Endothelial cell of umbilical vein (primary cell): ENCODE results near the gene CBLB.

Source experiments
- EZH2 ChIP-seq: IDR thresholded peaks from 2 replicates; pipeline ENCODE4 v1.6.1; 2012; ENCODE audit warnings: borderline replicate concordance, low read depth, mild to moderate bottlenecking, moderate library complexity, low read length, inconsistent platforms; ENCODE audit not compliant: severe bottlenecking
- FOS ChIP-seq: IDR thresholded peaks from 2 replicates; pipeline ENCODE4 v1.6.1; 2011; ENCODE audit warnings: mild to moderate bottlenecking, low read length, moderate library complexity, borderline replicate concordance; ENCODE audit not compliant: insufficient read depth
- GATA2 ChIP-seq: IDR thresholded peaks from 2 replicates; pipeline ENCODE4 v1.7.0; 2011; ENCODE audit warnings: low read depth, mild to moderate bottlenecking, moderate library complexity, mixed read lengths, low read length; ENCODE audit not compliant: insufficient read length, insufficient read depth
- JUN ChIP-seq: IDR thresholded peaks from 2 replicates; pipeline ENCODE4 v1.6.1; 2011; ENCODE audit warnings: borderline replicate concordance, low read depth; ENCODE audit not compliant: insufficient read length, insufficient read depth
- MYC ChIP-seq: IDR thresholded peaks from one replicate; pipeline ENCODE4 v1.6.1; 2011; ENCODE audit warnings: mild to moderate bottlenecking, low read depth, low read length
- POLR2A ChIP-seq: IDR thresholded peaks from 2 replicates; pipeline ENCODE4 v1.6.1; 2012; ENCODE audit warnings: low read depth, mild to moderate bottlenecking, control low read depth, low read length
- POLR2AphosphoS5 ChIP-seq: IDR thresholded peaks from 2 replicates; pipeline ENCODE4 v1.6.1; 2012; ENCODE audit warnings: low read depth, mild to moderate bottlenecking, control low read depth, low read length, moderate library complexity; ENCODE audit not compliant: insufficient read depth
- TF ChIP-seq, protein P1 (sequence below), 2 donors: IDR thresholded peaks; 1 replicate in 1 of 2; 2 replicates in 1 of 2; pipeline ENCODE4 v1.5.1; 2011; ENCODE audit warnings: low read length in 2 of 2, mild to moderate bottlenecking in 2 of 2, moderate library complexity in 2 of 2, control low read depth in 1 of 2, inconsistent platforms in 1 of 2, low read depth in 1 of 2; ENCODE audit not compliant: insufficient read depth in 1 of 2; ENCODE audit errors: extremely low read depth in 1 of 2
- TF ChIP-seq, protein P2 (sequence below): IDR thresholded peaks from 2 replicates; pipeline ENCODE4 v1.6.1; 2011; ENCODE audit not compliant: insufficient read depth, insufficient read length

DNA sequence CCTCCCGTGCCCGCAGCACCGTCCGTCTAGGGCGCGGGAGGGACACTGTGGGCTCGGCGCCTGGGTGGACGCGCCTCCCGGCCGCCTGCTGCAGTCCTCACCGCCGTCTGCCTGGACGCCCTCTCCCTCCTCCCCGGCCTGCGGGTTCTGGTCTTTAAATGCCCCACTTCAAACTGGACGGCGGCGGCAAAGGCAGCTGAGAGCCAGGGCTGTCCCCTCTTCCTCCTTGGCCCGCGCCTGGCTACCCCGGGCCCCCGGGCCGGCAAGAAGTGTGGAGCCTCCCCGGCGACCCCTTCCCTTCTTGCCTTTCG is 426 bp downstream of the CBLB start:
- TF ChIP-seq POLR2AphosphoS5 (no peak), EZH2 (no peak), MYC (no peak), POLR2A (no peak), JUN (no peak), GATA2 (no peak), FOS (no peak)
- TF ChIP-seq, protein P1, sequence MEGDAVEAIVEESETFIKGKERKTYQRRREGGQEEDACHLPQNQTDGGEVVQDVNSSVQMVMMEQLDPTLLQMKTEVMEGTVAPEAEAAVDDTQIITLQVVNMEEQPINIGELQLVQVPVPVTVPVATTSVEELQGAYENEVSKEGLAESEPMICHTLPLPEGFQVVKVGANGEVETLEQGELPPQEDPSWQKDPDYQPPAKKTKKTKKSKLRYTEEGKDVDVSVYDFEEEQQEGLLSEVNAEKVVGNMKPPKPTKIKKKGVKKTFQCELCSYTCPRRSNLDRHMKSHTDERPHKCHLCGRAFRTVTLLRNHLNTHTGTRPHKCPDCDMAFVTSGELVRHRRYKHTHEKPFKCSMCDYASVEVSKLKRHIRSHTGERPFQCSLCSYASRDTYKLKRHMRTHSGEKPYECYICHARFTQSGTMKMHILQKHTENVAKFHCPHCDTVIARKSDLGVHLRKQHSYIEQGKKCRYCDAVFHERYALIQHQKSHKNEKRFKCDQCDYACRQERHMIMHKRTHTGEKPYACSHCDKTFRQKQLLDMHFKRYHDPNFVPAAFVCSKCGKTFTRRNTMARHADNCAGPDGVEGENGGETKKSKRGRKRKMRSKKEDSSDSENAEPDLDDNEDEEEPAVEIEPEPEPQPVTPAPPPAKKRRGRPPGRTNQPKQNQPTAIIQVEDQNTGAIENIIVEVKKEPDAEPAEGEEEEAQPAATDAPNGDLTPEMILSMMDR (IDR thresholded peaks at IDR 0.05; ENCODE audit: extremely low read depth in 1 of 2, insufficient read depth in 1 of 2, low read depth in 1 of 2, low read length in 2 of 2) = no peak
- TF ChIP-seq, protein P2, sequence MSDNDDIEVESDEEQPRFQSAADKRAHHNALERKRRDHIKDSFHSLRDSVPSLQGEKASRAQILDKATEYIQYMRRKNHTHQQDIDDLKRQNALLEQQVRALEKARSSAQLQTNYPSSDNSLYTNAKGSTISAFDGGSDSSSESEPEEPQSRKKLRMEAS = no peak
